ENCODE measurements around the gene ANO2. TPM values are rescaled to one million over a fixed set of nuclear protein-coding genes. Genes with fewer than 3 reads are reported as not detected.
"Not testable (repeated sequence)": the region's sequence is repeated elsewhere in the genome, so short reads cannot be mapped to it uniquely, and the experiment has no call there.

Gene ANO2
- total RNA-seq, 1 donor from 2014 or later, result 32.4 TPM

- no peak for DNase-seq (ENCODE audit: extremely low read depth, low read depth, low spot score)
These were observed 104.1 kb downstream of the ANO2 start for GRCh38 chr12:5840944-5841343.

- no peak for DNase-seq (ENCODE audit: extremely low read depth, low read depth, low spot score)
These were observed 114.9 kb downstream of the ANO2 start for GRCh38 chr12:5830111-5830510.

- no peak for DNase-seq (ENCODE audit: extremely low read depth, low read depth, low spot score)
These were observed 117.5 kb downstream of the ANO2 start for GRCh38 chr12:5827591-5827990.

GRCh38 chr12:5825761-5826160 lies 119.3 kb downstream of the ANO2 start:
- peak; percentile 10 for DNase-seq (ENCODE audit: extremely low read depth, low read depth, low spot score)

GRCh38 chr12:5818877-5819276 lies 126.2 kb downstream of the ANO2 start:
- DNase-seq (ENCODE audit: extremely low read depth, low read depth, low spot score), result not testable (repeated sequence)

- DNase-seq (ENCODE audit: extremely low read depth, low read depth, low spot score), result no peak
These were observed 127.8 kb downstream of the ANO2 start for GRCh38 chr12:5817246-5817645.

- DNase-seq (ENCODE audit: extremely low read depth, low read depth, low spot score), result no peak
These were observed 135.5 kb downstream of the ANO2 start for GRCh38 chr12:5809586-5809985.

- DNase-seq (ENCODE audit: extremely low read depth, low read depth, low spot score), result no peak
These were observed 136.1 kb downstream of the ANO2 start for GRCh38 chr12:5808981-5809380.

- no peak for DNase-seq (ENCODE audit: extremely low read depth, low read depth, low spot score)
These were observed 137.4 kb downstream of the ANO2 start for GRCh38 chr12:5807514-5808219.

GRCh38 chr12:5807090-5807414 lies 138.0 kb downstream of the ANO2 start:
- DNase-seq (ENCODE audit: extremely low read depth, low read depth, low spot score), result no peak

GRCh38 chr12:5806371-5807089 lies 138.5 kb downstream of the ANO2 start:
- no peak for DNase-seq (ENCODE audit: extremely low read depth, low read depth, low spot score)

GRCh38 chr12:5803532-5803931 lies 141.5 kb downstream of the ANO2 start:
- no peak for DNase-seq (ENCODE audit: extremely low read depth, low read depth, low spot score)

- no peak for DNase-seq (ENCODE audit: extremely low read depth, low read depth, low spot score)
These were observed 146.6 kb downstream of the ANO2 start for GRCh38 chr12:5798242-5799015.

GRCh38 chr12:5797661-5798060 lies 147.4 kb downstream of the ANO2 start:
- no peak for DNase-seq (ENCODE audit: extremely low read depth, low read depth, low spot score)

- no peak for DNase-seq (ENCODE audit: extremely low read depth, low read depth, low spot score)
These were observed 148.2 kb downstream of the ANO2 start for GRCh38 chr12:5796959-5797225.

GRCh38 chr12:5796171-5796958 lies 148.7 kb downstream of the ANO2 start:
- no peak for DNase-seq (ENCODE audit: extremely low read depth, low read depth, low spot score)

GRCh38 chr12:5794156-5794555 lies 150.9 kb downstream of the ANO2 start:
- DNase-seq (ENCODE audit: extremely low read depth, low read depth, low spot score), result no peak

- DNase-seq (ENCODE audit: extremely low read depth, low read depth, low spot score), result no peak
These were observed 152.7 kb downstream of the ANO2 start for GRCh38 chr12:5792343-5792742.

- DNase-seq (ENCODE audit: extremely low read depth, low read depth, low spot score), result no peak
These were observed 155.5 kb downstream of the ANO2 start for GRCh38 chr12:5789469-5789968.

GRCh38 chr12:5787828-5788227 lies 157.2 kb downstream of the ANO2 start:
- no peak for DNase-seq (ENCODE audit: extremely low read depth, low read depth, low spot score)

- DNase-seq (ENCODE audit: extremely low read depth, low read depth, low spot score), result no peak
These were observed 159.5 kb downstream of the ANO2 start for GRCh38 chr12:5785601-5786000.

Data from glomerular endothelial cell (primary cell).